OCI-LY1 (cell line): ENCODE results near the gene CTAGE1.

Experiments
- H2AFZ ChIP-seq: fragments of 200-600 bp; sonication (generic), shearing (Covaris generic); 2 replicates; pipeline ENCODE4 v1.6.0; 2014; ENCODE audit warnings: antibody characterized with exemption, mild to moderate bottlenecking, low read length
- H3F3A ChIP-seq: fragments of 200-600 bp; sonication (generic), shearing (Covaris generic); 2 replicates; pipeline ENCODE4 v1.6.0; 2014; ENCODE audit warnings: mild to moderate bottlenecking, antibody characterized with exemption, low read length, moderate library complexity; ENCODE audit not compliant: insufficient read depth
- H3K27ac ChIP-seq: fragments of 200-600 bp; sonication (generic); 2 replicates; pipeline ENCODE4 v1.5.1; 2014; ENCODE audit warnings: low read length, mixed run types, mild to moderate bottlenecking, low read depth; ENCODE audit not compliant: poor library complexity, severe bottlenecking
- H3K27me3 ChIP-seq: fragments of 200-600 bp; sonication (generic); 2 replicates; pipeline ENCODE4 v1.6.0; 2014; ENCODE audit warnings: antibody characterized with exemption, mild to moderate bottlenecking, low read length, moderate library complexity; ENCODE audit not compliant: insufficient read depth
- H3K36me3 ChIP-seq: fragments of 200-600 bp; sonication (generic); 2 replicates; pipeline ENCODE4 v1.6.1; 2014; ENCODE audit warnings: mild to moderate bottlenecking, antibody characterized with exemption, low read length, moderate library complexity, mixed read lengths; ENCODE audit not compliant: insufficient read depth
- H3K4me1 ChIP-seq: fragments of 200-600 bp; sonication (generic); 2 replicates; pipeline ENCODE4 v1.5.1; 2014; ENCODE audit warnings: mild to moderate bottlenecking, low read length, moderate library complexity; ENCODE audit not compliant: insufficient read depth, severe bottlenecking
- H3K4me2 ChIP-seq: fragments of 200-600 bp; sonication (generic), shearing (Covaris generic); 2 replicates; pipeline ENCODE4 v1.6.1; 2014; ENCODE audit warnings: low read length
- H3K4me3 ChIP-seq: fragments of 200-600 bp; sonication (generic); 2 replicates; pipeline ENCODE4 v1.5.1; 2014; ENCODE audit warnings: low read length, low read depth, mild to moderate bottlenecking, mixed read lengths; ENCODE audit not compliant: poor library complexity, severe bottlenecking
- H3K79me2 ChIP-seq: fragments of 200-600 bp; shearing (Covaris generic); 2 replicates; pipeline ENCODE4 v1.6.1; 2016; ENCODE audit warnings: mixed run types, low read length, mixed read lengths; ENCODE audit not compliant: insufficient read depth
- H3K9ac ChIP-seq: fragments of 200-600 bp; sonication (generic), shearing (Covaris generic); 2 replicates; pipeline ENCODE4 v1.6.1; 2014; ENCODE audit warnings: mild to moderate bottlenecking, low read length, mixed read lengths
- H3K9me2 ChIP-seq: fragments of 200-600 bp; sonication (generic), shearing (Covaris generic); 2 replicates; pipeline ENCODE4 v1.6.1; 2014; ENCODE audit warnings: low read depth, mild to moderate bottlenecking, low read length, mixed read lengths
- H3K9me3 ChIP-seq: fragments of 200-600 bp; shearing (Covaris generic); 2 replicates; pipeline ENCODE4 v1.6.1; 2014; ENCODE audit warnings: low read length, mixed read lengths
- H4K20me1 ChIP-seq: fragments of 200-600 bp; sonication (generic), shearing (Covaris generic); 2 replicates; pipeline ENCODE4 v1.6.0; 2016; ENCODE audit warnings: mild to moderate bottlenecking, low read length; ENCODE audit not compliant: insufficient read depth
- EZH2 ChIP-seq: fragments of 200-600 bp; sonication (generic), shearing (Covaris generic); IDR thresholded peaks from 2 replicates; pipeline ENCODE4 v1.8.0; 2017; ENCODE audit warnings: borderline replicate concordance, mixed run types, mild to moderate bottlenecking, antibody characterized with exemption, low read length, moderate library complexity, mixed read lengths
- TF ChIP-seq, protein P1 (sequence below): fragments of 200-600 bp; sonication (generic), shearing (Covaris generic); IDR thresholded peaks from 2 replicates; pipeline ENCODE4 v1.5.1; 2017; ENCODE audit warnings: mild to moderate bottlenecking, antibody characterized with exemption, low read length, moderate library complexity, mixed read lengths

CTAGE1 gene

DNA sequence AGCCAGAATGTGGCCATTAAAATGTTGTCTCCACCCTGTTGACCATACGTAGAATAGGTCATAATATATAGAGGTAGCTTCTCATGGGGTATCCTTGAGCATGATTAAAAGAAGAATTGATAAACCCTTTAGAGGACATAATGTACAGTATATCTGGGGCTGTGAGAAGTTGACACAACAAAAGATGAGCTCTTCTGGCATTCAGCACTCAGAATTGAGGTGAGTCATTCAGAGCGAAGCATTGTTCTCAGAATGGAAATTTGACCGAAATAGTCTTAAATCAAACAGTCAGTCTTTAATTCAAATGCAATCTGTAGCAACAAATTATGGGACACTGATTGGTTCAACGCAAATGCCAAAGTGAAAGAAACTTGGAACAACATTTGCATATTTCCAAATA, 47.3 kb downstream of the CTAGE1 start:
- no peak overlapping the region for H3K9ac ChIP-seq
- TF ChIP-seq, protein P1, sequence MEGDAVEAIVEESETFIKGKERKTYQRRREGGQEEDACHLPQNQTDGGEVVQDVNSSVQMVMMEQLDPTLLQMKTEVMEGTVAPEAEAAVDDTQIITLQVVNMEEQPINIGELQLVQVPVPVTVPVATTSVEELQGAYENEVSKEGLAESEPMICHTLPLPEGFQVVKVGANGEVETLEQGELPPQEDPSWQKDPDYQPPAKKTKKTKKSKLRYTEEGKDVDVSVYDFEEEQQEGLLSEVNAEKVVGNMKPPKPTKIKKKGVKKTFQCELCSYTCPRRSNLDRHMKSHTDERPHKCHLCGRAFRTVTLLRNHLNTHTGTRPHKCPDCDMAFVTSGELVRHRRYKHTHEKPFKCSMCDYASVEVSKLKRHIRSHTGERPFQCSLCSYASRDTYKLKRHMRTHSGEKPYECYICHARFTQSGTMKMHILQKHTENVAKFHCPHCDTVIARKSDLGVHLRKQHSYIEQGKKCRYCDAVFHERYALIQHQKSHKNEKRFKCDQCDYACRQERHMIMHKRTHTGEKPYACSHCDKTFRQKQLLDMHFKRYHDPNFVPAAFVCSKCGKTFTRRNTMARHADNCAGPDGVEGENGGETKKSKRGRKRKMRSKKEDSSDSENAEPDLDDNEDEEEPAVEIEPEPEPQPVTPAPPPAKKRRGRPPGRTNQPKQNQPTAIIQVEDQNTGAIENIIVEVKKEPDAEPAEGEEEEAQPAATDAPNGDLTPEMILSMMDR = no peak
- TF ChIP-seq EZH2 = no peak
- no peaks in the 10 kb centered on the region for H3K79me2 ChIP-seq
- H3K4me2 ChIP-seq = no peak overlapping the region
- no peak overlapping the region for H3K27ac ChIP-seq
- H3K4me3 ChIP-seq = no peak overlapping the region
- H3K27me3 ChIP-seq = 0 out of 2 replicates have a peak, but pooled peaks cover 6% of the 10 kb centered on the region
- H3F3A ChIP-seq = no peaks in the 10 kb centered on the region
- no peaks in the 10 kb centered on the region for H3K36me3 ChIP-seq
- H3K9me3 ChIP-seq = no peaks in the 10 kb centered on the region
- H3K4me1 ChIP-seq = no peaks in the 10 kb centered on the region
- no peaks in the 10 kb centered on the region for H4K20me1 ChIP-seq
- H3K9me2 ChIP-seq = no peaks in the 10 kb centered on the region
- H2AFZ ChIP-seq = no peak overlapping the region

DNA sequence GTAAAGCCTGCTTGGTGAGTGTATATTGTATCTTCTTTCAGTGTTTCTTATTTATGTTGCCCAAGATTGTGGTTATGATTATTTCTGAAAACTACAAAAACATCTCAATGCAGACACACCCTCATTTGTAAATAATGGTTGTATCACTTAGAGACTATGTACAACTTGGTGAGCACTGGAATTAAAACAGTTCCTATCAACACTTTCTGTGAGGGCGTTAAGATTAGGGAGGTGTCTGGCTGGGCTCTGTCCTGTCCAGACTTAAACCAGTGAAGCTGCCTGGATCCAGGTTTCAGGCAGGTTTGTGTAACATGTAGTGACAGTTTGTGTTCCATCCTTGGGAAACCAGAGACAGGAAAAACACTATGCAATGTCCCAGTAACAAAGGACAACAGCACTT, 49.7 kb downstream of the CTAGE1 start:
- H3K4me3 ChIP-seq = no peak overlapping the region
- no peaks in the 10 kb centered on the region for H3K79me2 ChIP-seq
- H4K20me1 ChIP-seq = no peaks in the 10 kb centered on the region
- no peaks in the 10 kb centered on the region for H3F3A ChIP-seq
- H3K4me2 ChIP-seq = no peak overlapping the region
- H3K27me3 ChIP-seq = no peaks in the 10 kb centered on the region
- no peak overlapping the region for H3K27ac ChIP-seq
- no peaks in the 10 kb centered on the region for H3K4me1 ChIP-seq
- no peaks in the 10 kb centered on the region for H3K36me3 ChIP-seq
- TF ChIP-seq, protein P1 = no peak
- TF ChIP-seq EZH2 = no peak
- no peak overlapping the region for H2AFZ ChIP-seq
- no peaks in the 10 kb centered on the region for H3K9me2 ChIP-seq
- no peak overlapping the region for H3K9ac ChIP-seq
- no peaks in the 10 kb centered on the region for H3K9me3 ChIP-seq

DNA sequence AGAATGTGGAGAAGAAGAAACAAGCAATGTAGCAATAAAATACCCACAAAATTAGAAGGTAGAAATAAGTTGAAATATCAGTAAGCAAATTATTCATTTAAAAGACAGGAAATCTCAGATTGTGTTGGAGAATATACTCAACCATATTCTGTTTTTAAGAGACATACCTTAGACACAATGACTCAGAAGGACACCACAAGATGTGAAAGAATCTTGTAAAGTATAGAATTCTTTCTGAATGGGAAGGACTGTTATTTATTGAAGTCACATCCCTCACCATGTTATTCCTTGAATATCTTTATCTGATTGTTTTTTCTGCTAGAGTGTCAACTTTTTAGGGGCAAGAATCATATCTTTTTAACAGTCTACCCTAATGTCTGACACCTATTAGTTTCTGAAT, 50.4 kb downstream of the CTAGE1 start:
- Histone ChIP-seq H3K9ac (no peak overlapping the region), H3K27me3 (no peaks in the 10 kb centered on the region), H3F3A (no peaks in the 10 kb centered on the region), H3K4me3 (no peak overlapping the region), H3K9me3 (no peaks in the 10 kb centered on the region), H3K4me2 (no peak overlapping the region), H3K79me2 (no peaks in the 10 kb centered on the region), H3K9me2 (no peaks in the 10 kb centered on the region), H2AFZ (no peak overlapping the region), H3K27ac (no peak overlapping the region), H3K4me1 (no peaks in the 10 kb centered on the region), H3K36me3 (no peaks in the 10 kb centered on the region), H4K20me1 (no peaks in the 10 kb centered on the region)
- no peak for TF ChIP-seq EZH2
- TF ChIP-seq, protein P1 = no peak
